GM18502 (cell line): ENCODE measurements around the gene SYT10.
"Not testable (repeated sequence)": the region's sequence is repeated elsewhere in the genome, so short reads cannot be mapped to it uniquely, and the experiment has no call there.

Experiments
- ATAC-seq: cut with Tn5 transposase; IDR thresholded peaks from one replicate; pipeline ENCODE4 v1.9.1; 2021; ENCODE audit warnings: mild to moderate bottlenecking; ENCODE audit not compliant: unreplicated experiment, poor library complexity

SYT10 gene

GRCh38 chr12:33370318-33370717, 69.3 kb downstream of the SYT10 start:
- no peak for ATAC-seq

- ATAC-seq: no peak
Observed at GRCh38 chr12:33357181-33357580, 82.4 kb downstream of the SYT10 start.

GRCh38 chr12:33349791-33350190, 89.8 kb downstream of the SYT10 start:
- ATAC-seq: no peak

GRCh38 chr12:33331961-33332398, 107.6 kb downstream of the SYT10 start:
- not testable (repeated sequence) for ATAC-seq

GRCh38 chr12:33330940-33331339, 108.7 kb downstream of the SYT10 start:
- ATAC-seq: no peak
